DOHH2 (cell line): Measurements from ENCODE around the gene CCDC112.

ENCODE experiments used
- H3F3A ChIP-seq: fragments of 200-600 bp; sonication (generic), shearing (Covaris generic); 2 replicates; pipeline ENCODE4 v1.6.0; 2016; ENCODE audit warnings: antibody characterized with exemption, mild to moderate bottlenecking; ENCODE audit not compliant: control insufficient read depth, insufficient read depth
- H3K27ac ChIP-seq: fragments of 200-600 bp; sonication (generic); 2 replicates; pipeline ENCODE4 v1.5.1; 2014; ENCODE audit warnings: low read depth, mild to moderate bottlenecking, low read length, moderate library complexity
- H3K27me3 ChIP-seq: fragments of 200-600 bp; sonication (generic); 2 replicates; pipeline ENCODE4 v1.6.1; 2014; ENCODE audit warnings: mild to moderate bottlenecking, low read length, mixed read lengths; ENCODE audit not compliant: control insufficient read depth
- H3K36me3 ChIP-seq: fragments of 200-600 bp; sonication (generic); 2 replicates; pipeline ENCODE4 v1.6.1; 2014; ENCODE audit warnings: mild to moderate bottlenecking, low read length, moderate library complexity, mixed read lengths; ENCODE audit not compliant: control insufficient read depth
- H3K4me1 ChIP-seq: fragments of 200-600 bp; sonication (generic); 2 replicates; pipeline ENCODE4 v1.6.1; 2014; ENCODE audit warnings: mild to moderate bottlenecking, low read length, mixed read lengths; ENCODE audit not compliant: control insufficient read depth
- H3K4me2 ChIP-seq: fragments of 200-600 bp; sonication (generic); 2 replicates; pipeline ENCODE4 v1.6.0; 2014; ENCODE audit warnings: mild to moderate bottlenecking, low read length, moderate library complexity
- H3K4me3 ChIP-seq: fragments of 200-600 bp; sonication (generic); 2 replicates; pipeline ENCODE4 v1.5.1; 2014; ENCODE audit warnings: mild to moderate bottlenecking, low read length, mixed read lengths
- H3K79me2 ChIP-seq: fragments of 200-600 bp; sonication (generic); 2 replicates; pipeline ENCODE4 v1.6.1; 2014; ENCODE audit warnings: mild to moderate bottlenecking, low read length, mixed read lengths; ENCODE audit not compliant: control insufficient read depth
- H3K9me2 ChIP-seq: fragments of 200-600 bp; sonication (generic); replicated peaks from 2 replicates; pipeline ENCODE4 v1.6.1; 2014; ENCODE audit warnings: mild to moderate bottlenecking, low read length, mixed read lengths; ENCODE audit not compliant: control insufficient read depth
- H3K9me3 ChIP-seq: fragments of 200-600 bp; sonication (generic); 2 replicates; pipeline ENCODE4 v1.6.1; 2014; ENCODE audit warnings: antibody characterized with exemption, low read length, mixed read lengths; ENCODE audit not compliant: control insufficient read depth, insufficient read depth
- H4K20me1 ChIP-seq: fragments of 200-600 bp; sonication (generic); 2 replicates; pipeline ENCODE4 v1.6.0; 2014; ENCODE audit warnings: low read depth, mild to moderate bottlenecking, antibody characterized with exemption, low read length, moderate library complexity; ENCODE audit not compliant: control insufficient read depth, insufficient read depth
- CTCF ChIP-seq: fragments of 200-600 bp; sonication (generic); IDR thresholded peaks from one replicate; pipeline ENCODE4 v1.5.1; 2014; ENCODE audit warnings: antibody characterized with exemption, mild to moderate bottlenecking, low read depth, low read length; ENCODE audit not compliant: poor library complexity, severe bottlenecking
- EZH2phosphoT487 ChIP-seq: fragments of 200-600 bp; sonication (generic); IDR thresholded peaks from 2 replicates; pipeline ENCODE4 v1.6.1; 2017; ENCODE audit warnings: borderline replicate concordance, mild to moderate bottlenecking, antibody characterized with exemption, low read length, moderate library complexity, mixed read lengths

Gene CCDC112

DNA sequence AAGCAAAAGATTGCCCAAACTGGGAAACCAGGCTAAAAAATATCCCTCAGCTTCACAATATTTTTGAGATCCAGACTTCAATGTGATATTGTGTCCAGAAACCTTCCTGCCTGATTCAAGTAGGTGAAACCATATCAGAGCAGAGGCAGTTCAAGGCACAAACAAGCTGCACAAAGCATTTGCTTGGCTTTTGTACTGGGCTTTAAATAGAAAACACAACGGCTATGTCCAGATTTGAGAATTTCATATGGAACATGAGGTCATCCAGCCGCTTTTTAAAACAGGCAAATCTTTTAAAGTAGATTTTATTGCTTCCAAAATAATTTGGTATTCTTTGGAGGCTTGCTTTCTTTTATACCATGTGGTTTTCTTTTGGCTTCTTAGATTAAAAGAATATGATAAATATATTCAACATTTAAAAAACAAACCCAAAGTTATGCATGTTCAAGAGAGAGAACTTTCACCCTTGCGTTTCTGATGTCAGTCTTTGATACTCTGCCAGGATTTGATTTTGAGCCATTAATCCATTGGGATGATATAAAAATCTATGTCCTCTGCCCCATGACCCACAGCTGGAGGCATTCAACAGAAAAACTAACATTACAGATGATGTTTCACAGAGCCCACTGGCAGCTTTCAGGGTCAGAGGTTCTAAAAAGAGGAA lies 29.0 kb upstream of the CCDC112 start:
- H3K27ac ChIP-seq, result no peak overlapping the region
- no peaks in the 10 kb centered on the region for H3K9me2 ChIP-seq
- H3K9me3 ChIP-seq, result no peaks in the 10 kb centered on the region
- TF ChIP-seq EZH2phosphoT487 (no peak), CTCF (no peak)
- H3K4me3 ChIP-seq, result no peak overlapping the region
- H3F3A ChIP-seq, result no peaks in the 10 kb centered on the region
- H4K20me1 ChIP-seq, result no peaks in the 10 kb centered on the region
- H3K4me2 ChIP-seq, result no peak overlapping the region
- H3K36me3 ChIP-seq, result no peaks in the 10 kb centered on the region
- no peaks in the 10 kb centered on the region for H3K79me2 ChIP-seq
- no peaks in the 10 kb centered on the region for H3K27me3 ChIP-seq
- peaks cover 6% of the 10 kb centered on the region for H3K4me1 ChIP-seq

DNA sequence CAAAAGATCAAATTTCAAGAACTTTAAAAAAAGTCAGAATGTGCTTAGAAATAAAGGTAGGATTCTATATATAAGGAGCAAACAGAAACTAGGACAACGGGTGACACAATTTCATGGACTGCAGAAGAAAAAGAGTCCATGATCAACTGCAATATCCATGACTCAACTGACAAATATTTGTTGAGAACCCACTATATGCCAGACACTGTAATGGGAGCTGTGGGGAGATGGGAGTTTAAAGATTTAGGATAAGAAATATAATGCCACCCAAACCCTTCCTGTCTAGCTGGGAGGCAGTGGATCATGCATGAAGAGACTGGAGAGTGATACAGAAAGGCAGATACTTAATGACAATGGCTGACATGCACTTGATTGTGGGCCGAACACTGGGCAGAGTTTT lies 27.6 kb upstream of the CCDC112 start:
- Histone ChIP-seq H3K4me2 (no peak overlapping the region), H3K4me1 (peaks cover 6% of the 10 kb centered on the region), H3K9me2 (no peaks in the 10 kb centered on the region), H3K36me3 (no peaks in the 10 kb centered on the region), H3K27ac (no peak overlapping the region), H4K20me1 (no peaks in the 10 kb centered on the region), H3K9me3 (no peaks in the 10 kb centered on the region), H3K79me2 (no peaks in the 10 kb centered on the region), H3K27me3 (no peaks in the 10 kb centered on the region), H3K4me3 (no peak overlapping the region), H3F3A (no peaks in the 10 kb centered on the region)
- TF ChIP-seq CTCF, result no peak
- no peak for TF ChIP-seq EZH2phosphoT487

DNA sequence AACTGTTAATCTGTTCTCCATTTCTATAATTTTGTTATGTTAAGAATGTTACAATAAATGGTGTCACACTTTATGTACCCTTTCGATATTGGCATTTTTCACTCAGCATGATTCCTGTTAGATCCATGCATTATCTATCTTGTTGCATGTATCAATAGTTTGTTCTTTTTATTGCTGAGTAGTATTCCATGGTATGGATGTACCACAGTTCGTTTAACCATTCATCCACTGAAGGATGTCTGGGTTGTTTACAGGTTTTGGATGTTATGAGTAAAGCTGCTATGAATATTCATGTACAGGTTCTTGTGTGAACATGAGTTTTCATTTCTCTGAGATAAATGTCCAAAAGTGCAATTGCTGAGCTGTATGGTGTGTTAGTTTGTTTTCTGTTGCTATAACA lies 26.3 kb upstream of the CCDC112 start:
- no peaks in the 10 kb centered on the region for H3F3A ChIP-seq
- H3K9me3 ChIP-seq, result no peaks in the 10 kb centered on the region
- H3K9me2 ChIP-seq, result no peaks in the 10 kb centered on the region
- H3K4me3 ChIP-seq, result no peak overlapping the region
- no peak for TF ChIP-seq CTCF
- no peak for TF ChIP-seq EZH2phosphoT487
- no peaks in the 10 kb centered on the region for H3K36me3 ChIP-seq
- H3K79me2 ChIP-seq, result no peaks in the 10 kb centered on the region
- no peaks in the 10 kb centered on the region for H3K27me3 ChIP-seq
- H3K27ac ChIP-seq, result no peak overlapping the region
- H3K4me1 ChIP-seq, result no peaks in the 10 kb centered on the region
- H3K4me2 ChIP-seq, result no peak overlapping the region
- H4K20me1 ChIP-seq, result no peaks in the 10 kb centered on the region
